Activated CD4-positive, alpha-beta memory T cell treated with anti-CD3 and anti-CD28 coated beads for 36 hours (primary cell): ENCODE results near the gene NUP160. TPM values are rescaled to one million over a fixed set of nuclear protein-coding genes. Genes with fewer than 3 reads are reported as not detected.
"Not testable (repeated sequence)": the region's sequence is repeated elsewhere in the genome, so short reads cannot be mapped to it uniquely, and the experiment has no call there.

Source experiments
- CTCF ChIA-PET: fragments of 350-600 bp; sonication (Branson Sonifier 250); formaldehyde crosslinking; loops from one replicate; lab custom pipeline; 2021; ENCODE audit warnings: antibody characterized with exemption, inconsistent platforms; lab: Charles Lee
- POLR2A ChIA-PET: fragments of 350-600 bp; sonication (Branson Sonifier 250); formaldehyde crosslinking; loops from one replicate; lab custom pipeline; 2021; ENCODE audit warnings: antibody characterized with exemption; lab: Charles Lee
- DNase-seq: peaks from one replicate; pipeline ENCODE4 v3.0.0-alpha.2; 2020
- H3K27ac Mint-ChIP-seq: one replicate; pipeline ENCODE4 v1.8.0; 2021; ENCODE audit warnings: mixed read lengths
- H3K27me3 Mint-ChIP-seq: one replicate; pipeline ENCODE4 v1.8.0; 2021; ENCODE audit warnings: mixed read lengths
- H3K36me3 Mint-ChIP-seq: one replicate; pipeline ENCODE4 v1.8.0; 2021; ENCODE audit warnings: mixed read lengths
- H3K4me1 Mint-ChIP-seq: one replicate; pipeline ENCODE4 v1.8.0; 2021; ENCODE audit warnings: low read depth, mixed read lengths
- H3K4me3 Mint-ChIP-seq: one replicate; pipeline ENCODE4 v1.8.0; 2021; ENCODE audit warnings: mild to moderate bottlenecking, mixed read lengths
- H3K9me3 Mint-ChIP-seq: one replicate; pipeline ENCODE4 v1.8.0; 2021; ENCODE audit warnings: mixed read lengths
- intact Hi-C: fragments of 100-400 bp; cut with micrococcal nuclease; formaldehyde crosslinking; loops from one replicate; pipeline ENCODE4 v1.15.1; 2023
- total RNA-seq, 2 experiments: library from RNA; stranded (reverse); gene quantifications; one replicate each; pipeline ENCODE4 v1.2.3, GENCODE V29; 2021

NUP160 gene
- total RNA-seq, 2 experiments from 2014 or later: 68.0 to 69.5 TPM

DNA sequence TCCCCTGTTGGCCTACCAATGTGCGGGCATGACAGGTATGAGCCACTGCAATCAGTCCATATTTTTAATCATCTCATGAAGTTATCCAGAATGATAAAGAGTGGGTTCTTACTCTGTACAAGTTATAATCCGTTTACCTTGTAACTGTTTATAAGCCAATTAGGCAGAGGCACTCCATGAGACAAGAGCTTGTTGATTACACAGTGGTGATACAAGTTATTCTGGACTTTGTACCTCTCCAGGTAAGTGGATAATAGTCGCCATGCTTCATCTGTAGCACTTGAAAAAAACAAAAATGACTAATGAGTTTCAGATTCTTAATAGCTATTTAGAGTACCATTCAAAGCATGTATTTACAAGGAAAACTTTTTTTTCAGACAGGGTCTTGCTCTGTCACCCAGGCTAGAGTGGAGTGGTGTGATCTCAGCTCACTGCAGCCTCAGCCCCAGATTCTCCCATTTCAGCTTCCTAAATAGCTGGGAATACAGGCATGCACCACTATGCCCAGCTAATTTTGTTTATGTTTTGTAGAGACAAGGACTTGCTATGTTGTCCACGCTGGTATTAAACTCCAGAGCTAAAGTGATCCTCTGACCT is 63.3 kb downstream of the NUP160 start:
- Mint-ChIP-seq H3K9me3 (no peaks in the 10 kb centered on the region), H3K27me3 (no peaks in the 10 kb centered on the region), H3K4me1 (peaks cover 4% of the 10 kb centered on the region), H3K27ac (peak overlapping the region; percentile 38), H3K4me3 (no peak overlapping the region), H3K36me3 (peaks cover 35% of the 10 kb centered on the region)
- POLR2A ChIA-PET: interaction anchor here (1.1 kb wide), 1 partner anchor 18 kb away, joined by 3 read pairs; no protein-coding TSS in a partner anchor
- DNase-seq: no peak
- intact Hi-C loops: no loop called here
- CTCF ChIA-PET: interaction anchor here (1.3 kb wide), 1 partner anchor 23 kb away, joined by 3 read pairs; no protein-coding TSS in a partner anchor

DNA sequence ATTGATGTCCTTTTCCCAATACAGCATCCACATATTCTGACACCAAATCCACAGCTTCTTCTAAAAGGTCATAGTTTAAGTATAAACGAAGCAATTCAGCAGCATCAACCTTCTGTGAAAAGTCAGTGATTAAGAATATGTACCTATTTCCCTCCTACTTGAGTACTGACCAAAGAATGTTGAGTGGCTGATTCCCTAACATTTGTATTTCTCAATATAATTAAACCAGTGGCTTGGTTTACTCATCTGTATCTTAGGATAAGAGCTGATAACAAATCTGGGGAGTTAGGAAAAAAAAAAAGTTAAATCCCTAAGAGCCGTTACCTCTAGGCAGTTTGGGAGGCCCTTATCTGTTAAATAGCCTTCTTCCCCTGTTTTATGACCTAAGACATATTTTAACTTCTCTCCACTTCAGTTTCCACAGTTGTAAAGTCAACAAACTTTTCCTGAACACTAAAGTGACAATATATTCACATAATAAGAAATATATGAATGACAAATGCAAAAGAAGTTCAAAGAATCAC is 65.0 kb downstream of the NUP160 start:
- Mint-ChIP-seq H3K4me3 (no peak overlapping the region), H3K9me3 (no peaks in the 10 kb centered on the region), H3K4me1 (no peaks in the 10 kb centered on the region), H3K27ac (no peak overlapping the region), H3K27me3 (no peaks in the 10 kb centered on the region), H3K36me3 (peaks cover 36% of the 10 kb centered on the region)
- intact Hi-C loops: no loop called here
- no peak for DNase-seq
- ChIA-PET CTCF (no interaction called here), POLR2A (interaction anchor here (0.7 to 1.5 kb wide), 2 partner anchors 18 to 35 kb away, joined by 4 read pairs; no protein-coding TSS in a partner anchor)

DNA sequence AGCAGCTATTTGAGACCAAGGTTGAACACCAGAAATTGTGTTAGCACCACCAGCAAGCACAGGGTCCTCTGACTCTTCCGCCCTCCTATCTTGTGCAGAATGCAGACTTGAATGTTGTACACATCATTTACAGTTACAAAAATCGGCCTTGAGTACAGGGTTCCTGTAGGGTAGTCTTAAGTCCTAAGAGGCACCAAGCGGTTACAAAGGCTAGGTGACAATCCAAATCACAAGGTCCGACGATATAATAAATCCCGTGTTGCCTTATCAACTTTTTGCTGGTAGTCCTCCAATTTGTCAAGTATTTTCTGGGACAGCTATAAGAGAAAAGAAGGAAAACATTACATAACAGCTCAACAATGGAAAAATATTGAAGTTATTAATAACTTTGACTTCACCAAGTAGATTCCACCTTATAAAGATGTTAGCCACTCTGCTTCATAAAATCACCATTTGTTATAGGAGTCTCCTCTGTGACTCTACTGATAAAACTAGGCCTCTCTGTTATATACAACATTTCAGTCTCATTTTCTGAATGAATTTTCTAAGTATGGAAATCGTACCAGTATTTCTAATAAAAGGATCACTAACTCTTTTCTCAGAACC is 69.2 kb downstream of the NUP160 start:
- intact Hi-C loops: no loop called here
- Mint-ChIP-seq H3K4me3 (no peak overlapping the region), H3K36me3 (peaks cover 37% of the 10 kb centered on the region), H3K4me1 (no peaks in the 10 kb centered on the region), H3K9me3 (no peaks in the 10 kb centered on the region), H3K27ac (no peak overlapping the region), H3K27me3 (no peaks in the 10 kb centered on the region)
- POLR2A ChIA-PET: interaction anchor here (1.1 kb wide), 1 partner anchor 13 kb away, joined by 4 read pairs; no protein-coding TSS in a partner anchor
- DNase-seq: no peak
- CTCF ChIA-PET: no interaction called here

DNA sequence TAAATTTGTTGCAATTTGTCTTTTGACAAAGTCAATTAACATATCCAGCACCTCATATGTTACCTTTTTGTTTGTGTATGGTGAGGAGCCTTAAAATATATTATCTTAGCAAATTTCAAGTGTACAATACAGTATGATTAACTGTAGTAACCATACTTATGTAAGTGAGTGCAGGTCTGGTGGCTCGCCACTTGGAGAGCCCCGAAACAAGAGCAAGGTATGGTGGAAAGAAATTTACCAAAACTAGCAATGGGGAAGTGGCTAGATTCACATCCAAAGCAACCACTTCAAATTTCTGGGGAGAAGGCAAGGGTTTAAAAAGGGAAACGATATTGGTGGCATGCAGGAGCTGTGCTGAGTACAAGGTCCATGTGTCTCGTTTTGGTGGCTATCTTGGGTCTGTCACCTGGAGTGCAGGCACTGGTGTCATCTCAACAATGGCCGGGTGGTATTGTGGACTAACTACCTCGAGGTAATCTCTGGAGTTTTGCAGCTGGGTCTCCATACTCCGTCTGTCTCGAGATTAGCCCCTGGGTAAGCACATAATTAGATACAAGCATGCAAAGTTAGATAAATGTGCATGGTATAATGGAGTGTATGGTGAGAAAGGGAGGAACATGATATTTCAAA is 72.8 kb downstream of the NUP160 start:
- Mint-ChIP-seq H3K9me3 (no peaks in the 10 kb centered on the region), H3K36me3 (peaks cover 26% of the 10 kb centered on the region), H3K27me3 (no peaks in the 10 kb centered on the region), H3K4me1 (no peaks in the 10 kb centered on the region), H3K27ac (no peak overlapping the region), H3K4me3 (no peak overlapping the region)
- CTCF ChIA-PET: no interaction called here
- no peak for DNase-seq
- POLR2A ChIA-PET: no interaction called here
- intact Hi-C loops: no loop called here

DNA sequence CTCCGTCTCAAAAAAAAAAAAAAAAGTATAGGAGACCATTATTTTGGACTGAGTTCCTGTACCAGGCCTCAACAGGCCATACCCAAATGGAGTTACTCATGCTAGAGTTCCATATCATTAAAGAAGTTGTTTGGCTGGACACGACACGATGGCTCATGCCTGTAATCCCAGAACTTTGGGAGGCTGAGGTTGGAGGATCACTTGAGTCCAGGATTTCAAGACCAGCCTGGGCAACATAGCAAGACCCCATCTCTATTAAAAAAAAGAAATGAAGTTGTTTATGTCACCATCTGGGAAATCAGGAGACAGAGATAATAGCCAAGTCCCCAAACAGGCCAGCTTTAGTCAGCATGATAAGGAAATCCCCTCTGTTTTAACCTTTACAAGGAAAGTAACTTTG is 74.3 kb downstream of the NUP160 start:
- intact Hi-C loops: no loop called here
- CTCF ChIA-PET: interaction anchor here (0.7 kb wide), 2 partner anchors 28 to 596 kb away, joined by 3 to 4 read pairs; no protein-coding TSS in a partner anchor
- H3K4me1 Mint-ChIP-seq: no peaks in the 10 kb centered on the region
- POLR2A ChIA-PET: interaction anchor here (0.7 kb wide), 1 partner anchor 173 kb away, joined by 9 read pairs; no protein-coding TSS in a partner anchor
- no peak overlapping the region for H3K4me3 Mint-ChIP-seq
- H3K9me3 Mint-ChIP-seq: no peaks in the 10 kb centered on the region
- H3K36me3 Mint-ChIP-seq: peaks cover 22% of the 10 kb centered on the region
- H3K27ac Mint-ChIP-seq: no peak overlapping the region
- DNase-seq: no peak
- no peaks in the 10 kb centered on the region for H3K27me3 Mint-ChIP-seq

DNA sequence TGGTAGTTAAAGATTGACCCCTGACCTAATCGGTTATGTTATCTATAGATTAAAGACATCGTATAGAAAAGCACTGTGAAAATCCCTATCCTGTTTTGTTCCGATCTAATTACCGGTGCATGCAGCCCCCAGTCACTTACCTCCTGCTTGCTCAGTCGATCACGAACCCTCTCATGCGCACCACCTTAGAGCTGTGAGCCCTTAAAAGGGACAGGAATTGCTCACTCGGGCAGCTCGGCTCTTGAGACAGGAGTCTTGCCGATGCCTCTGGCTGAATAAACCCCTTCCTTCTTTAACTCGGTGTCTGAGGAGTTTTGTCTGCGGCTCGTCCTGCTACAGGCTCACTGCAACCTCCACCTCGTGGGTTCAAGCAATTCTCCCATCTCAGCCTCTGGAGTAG is 78.6 kb downstream of the NUP160 start:
- CTCF ChIA-PET, H3K9me3 Mint-ChIP-seq, H3K27me3 Mint-ChIP-seq, DNase-seq, H3K4me3 Mint-ChIP-seq: not testable (repeated sequence)
- POLR2A ChIA-PET: interaction anchor here (0.6 to 1.5 kb wide), 2 partner anchors 9 to 237 kb away, joined by 3 to 5 read pairs; no protein-coding TSS in a partner anchor
- Mint-ChIP-seq H3K36me3 (peaks cover 17% of the 10 kb centered on the region), H3K27ac (peak overlapping the region; percentile 42), H3K4me1 (peaks cover 11% of the 10 kb centered on the region)
- intact Hi-C loops: loop anchor here (5.0 to 10.0 kb wide), 2 partner anchors 238 to 345 kb away; partner anchors contain the start of gene PSMC3

DNA sequence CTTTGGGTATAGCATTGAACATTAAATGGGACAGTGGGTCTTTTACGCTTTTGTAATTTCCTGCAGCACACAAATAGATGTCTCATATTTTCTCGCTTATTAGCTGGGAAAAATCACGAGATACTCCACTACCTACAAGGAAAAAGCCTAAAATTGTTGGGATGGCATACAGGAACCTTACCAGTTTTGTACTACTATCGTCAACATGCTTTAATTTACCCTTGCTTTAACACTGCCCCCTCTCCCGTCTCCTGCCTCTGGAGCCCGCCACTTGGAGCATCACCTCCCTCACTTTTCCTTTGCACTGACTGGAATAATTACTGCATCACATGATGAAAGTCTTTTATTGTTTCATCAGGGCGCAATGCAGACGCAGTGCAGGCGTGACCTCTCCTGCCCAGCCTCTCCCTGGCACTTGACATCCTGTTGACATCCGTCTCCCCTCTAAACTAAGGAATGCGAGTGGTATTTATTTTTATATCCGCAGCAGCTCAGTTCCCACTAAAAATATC is 80.0 kb downstream of the NUP160 start:
- Mint-ChIP-seq H3K27ac (peak overlapping the region; percentile 100), H3K4me3 (peak overlapping the region; percentile 91), H3K9me3 (no peaks in the 10 kb centered on the region), H3K27me3 (no peaks in the 10 kb centered on the region), H3K4me1 (peaks cover 18% of the 10 kb centered on the region), H3K36me3 (peaks cover 24% of the 10 kb centered on the region)
- POLR2A ChIA-PET: interaction anchor here (0.6 to 2.1 kb wide), 9 partner anchors 10 to 142 kb away, joined by 3 to 8 read pairs (median 3); partner anchors contain the start of genes AGBL2 and NUP160
- DNase-seq: peak; percentile 55
- CTCF ChIA-PET: no interaction called here
- intact Hi-C loops: loop anchor here (5.0 to 10.0 kb wide), 2 partner anchors 239 to 343 kb away; partner anchors contain the start of gene PSMC3

DNA sequence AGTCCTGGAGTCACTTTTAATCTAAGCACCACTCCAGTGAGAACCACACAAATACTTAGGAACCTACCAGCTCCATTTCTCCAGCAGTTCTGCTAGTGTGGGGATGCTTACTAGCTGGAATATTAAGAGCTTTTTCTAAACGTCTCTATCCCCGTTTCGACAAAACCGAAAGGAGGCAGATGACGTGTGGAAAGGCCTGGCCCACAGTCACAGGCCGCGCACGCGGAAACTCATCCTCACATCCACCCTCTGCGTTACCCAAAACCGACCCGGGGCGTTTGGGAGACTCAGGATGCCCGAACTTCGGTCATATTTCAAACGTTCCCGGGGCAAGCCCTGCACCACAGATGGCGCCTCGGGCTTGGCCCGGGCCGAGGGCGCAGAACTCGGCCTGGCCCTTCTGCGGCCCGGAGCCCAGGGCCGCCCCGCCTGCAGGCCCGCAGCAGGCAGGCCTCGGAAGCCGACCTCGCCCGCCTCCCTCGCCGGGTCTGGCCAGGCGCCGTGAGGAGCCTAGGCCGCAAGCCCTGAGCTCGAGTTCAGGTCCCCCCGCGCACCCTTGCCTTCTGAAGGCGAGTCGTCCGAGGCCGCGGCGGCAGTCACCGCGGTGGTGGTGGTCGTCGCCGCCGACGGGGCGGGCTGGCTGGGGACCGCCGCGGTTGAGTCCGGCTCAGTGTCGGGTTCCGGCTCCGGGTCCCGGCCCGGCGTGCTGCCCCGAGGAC is 81.5 kb downstream of the NUP160 start:
- ChIA-PET POLR2A (interaction anchor here (0.6 to 2.1 kb wide), 15 partner anchors 8 to 551 kb away, joined by 3 to 8 read pairs (median 3); partner anchors contain the start of genes AGBL2, DDB2 and NUP160), CTCF (interaction anchor here (0.5 to 1.2 kb wide), 3 partner anchors 32 to 87 kb away, joined by 3 to 9 read pairs (median 3); partner anchors contain the start of gene AGBL2)
- intact Hi-C loops: loop anchor here (1.0 to 10.0 kb wide), 11 partner anchors 31 to 518 kb away; partner anchors contain the start of genes ACP2, AGBL2, CELF1 and MTCH2
- H3K36me3 Mint-ChIP-seq: peaks cover 28% of the 10 kb centered on the region
- H3K27me3 Mint-ChIP-seq: no peaks in the 10 kb centered on the region
- no peaks in the 10 kb centered on the region for H3K9me3 Mint-ChIP-seq
- peaks cover 18% of the 10 kb centered on the region for H3K4me1 Mint-ChIP-seq
- peak overlapping the region; percentile 91 for H3K4me3 Mint-ChIP-seq
- DNase-seq: peak; percentile 88
- H3K27ac Mint-ChIP-seq: peak overlapping the region; percentile 100

DNA sequence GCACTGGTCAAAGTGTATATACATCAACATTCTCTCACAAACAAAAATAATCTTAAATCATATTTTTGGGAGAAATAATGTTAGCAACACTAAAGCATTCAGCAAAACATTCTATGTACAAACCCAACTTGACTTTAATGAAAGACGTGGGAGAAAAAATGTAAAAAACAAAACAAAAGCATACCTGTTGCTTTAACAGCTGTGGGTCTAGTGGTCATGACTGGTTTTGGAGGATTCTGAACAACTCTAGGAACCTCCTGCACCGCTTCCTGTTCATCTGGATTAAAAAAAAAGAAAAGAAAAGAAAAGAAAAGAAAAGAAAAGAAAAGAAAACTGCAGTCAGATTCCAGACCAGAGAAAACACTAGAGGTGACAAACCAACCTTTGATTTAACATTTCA is 83.1 kb downstream of the NUP160 start:
- CTCF ChIA-PET: interaction anchor here (0.6 to 1.2 kb wide), 3 partner anchors 50 to 463 kb away, joined by 3 read pairs; partner anchors contain the start of gene AGBL2
- Mint-ChIP-seq H3K4me3 (peak overlapping the region; percentile 91), H3K36me3 (peaks cover 37% of the 10 kb centered on the region), H3K27ac (peak overlapping the region; percentile 97), H3K9me3 (no peaks in the 10 kb centered on the region), H3K27me3 (no peaks in the 10 kb centered on the region), H3K4me1 (peaks cover 18% of the 10 kb centered on the region)
- POLR2A ChIA-PET: interaction anchor here (0.6 to 1.5 kb wide), 4 partner anchors 10 to 56 kb away, joined by 3 read pairs; no protein-coding TSS in a partner anchor
- DNase-seq: peak; percentile 5
- intact Hi-C loops: loop anchor here (5.0 to 10.0 kb wide), 2 partner anchors 242 to 340 kb away; partner anchors contain the start of gene PSMC3

DNA sequence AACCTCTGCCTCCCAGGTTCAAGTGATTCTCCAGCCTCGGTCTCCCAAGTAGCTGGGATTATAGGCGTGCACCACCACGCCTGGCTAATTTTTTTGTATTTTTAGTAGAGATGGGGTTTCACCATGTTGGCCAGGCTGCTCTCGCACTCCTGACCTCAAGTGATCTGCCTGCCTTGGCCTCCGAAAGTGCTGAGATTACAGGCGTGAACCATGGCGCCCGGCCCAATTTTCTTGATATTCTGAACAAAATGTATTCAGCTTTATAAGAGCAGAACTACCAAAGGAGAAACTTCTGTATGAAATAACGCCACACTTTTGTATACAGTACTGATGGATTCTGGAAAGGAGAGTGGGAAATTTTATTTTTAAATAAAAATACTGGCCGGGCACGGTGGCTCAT is 88.9 kb downstream of the NUP160 start:
- H3K4me1 Mint-ChIP-seq, DNase-seq: not testable (repeated sequence)

DNA sequence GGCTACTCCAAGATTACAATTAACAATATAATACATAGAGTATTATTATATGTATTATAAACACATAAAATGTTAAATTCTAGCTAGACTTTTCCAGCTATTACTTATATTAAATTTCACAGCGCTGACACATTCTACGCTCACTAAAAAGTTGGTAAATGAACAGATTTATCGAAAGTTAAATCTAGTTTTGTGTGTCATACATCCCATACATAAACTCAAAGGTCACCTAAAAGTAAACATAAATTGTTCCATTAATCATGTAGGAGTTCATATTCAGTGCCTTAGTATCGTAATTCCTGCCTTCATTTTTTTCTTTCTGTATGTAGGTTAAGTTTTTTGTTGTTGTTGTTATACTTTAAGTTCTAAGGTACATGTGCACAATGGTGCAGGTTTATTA is 91.9 kb downstream of the NUP160 start:
- Mint-ChIP-seq H3K27ac (no peak overlapping the region), H3K9me3 (no peaks in the 10 kb centered on the region), H3K4me3 (no peak overlapping the region), H3K4me1 (peaks cover 1% of the 10 kb centered on the region), H3K36me3 (peaks cover 56% of the 10 kb centered on the region), H3K27me3 (no peaks in the 10 kb centered on the region)
- ChIA-PET CTCF (no interaction called here), POLR2A (no interaction called here)
- intact Hi-C loops: no loop called here
- no peak for DNase-seq

More for the DNA sequence above, 88.9 kb downstream of the NUP160 start:
- H3K27ac Mint-ChIP-seq, POLR2A ChIA-PET, intact Hi-C loops, H3K4me3 Mint-ChIP-seq, CTCF ChIA-PET, H3K27me3 Mint-ChIP-seq, H3K9me3 Mint-ChIP-seq: not testable (repeated sequence)
- peaks cover 49% of the 10 kb centered on the region for H3K36me3 Mint-ChIP-seq
